ENCODE results near the gene ZNF287.

DNA sequence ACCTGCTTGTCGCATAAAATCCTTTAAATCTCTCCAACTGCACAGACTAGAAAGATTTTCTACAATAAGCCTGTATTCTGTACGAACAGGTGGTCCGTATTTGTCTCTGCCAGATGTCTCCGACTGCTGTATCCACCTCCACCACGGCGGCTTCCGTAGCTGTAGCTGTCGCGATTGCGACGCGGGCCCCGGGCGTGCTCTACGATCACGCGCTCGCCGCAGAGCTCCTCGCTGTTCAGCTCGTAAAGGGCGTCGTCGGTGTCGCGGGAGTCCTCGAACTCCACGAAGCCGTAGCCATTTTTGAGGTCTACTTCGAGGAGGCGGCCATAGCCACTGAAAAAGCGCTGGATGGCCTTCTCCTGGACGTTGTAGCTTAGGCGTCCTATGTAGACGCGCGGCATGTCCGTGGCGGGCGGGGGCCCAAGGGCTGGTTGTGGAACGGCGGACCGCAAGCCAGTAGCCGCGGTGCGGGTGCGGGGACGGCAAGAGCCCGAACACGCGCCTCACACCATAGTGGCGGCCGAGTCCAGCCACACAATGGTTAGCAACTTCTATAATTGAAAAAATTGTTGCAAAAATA, 48.6 kb upstream of the ZNF287 start:
- TF ChIP-seq, protein P1, sequence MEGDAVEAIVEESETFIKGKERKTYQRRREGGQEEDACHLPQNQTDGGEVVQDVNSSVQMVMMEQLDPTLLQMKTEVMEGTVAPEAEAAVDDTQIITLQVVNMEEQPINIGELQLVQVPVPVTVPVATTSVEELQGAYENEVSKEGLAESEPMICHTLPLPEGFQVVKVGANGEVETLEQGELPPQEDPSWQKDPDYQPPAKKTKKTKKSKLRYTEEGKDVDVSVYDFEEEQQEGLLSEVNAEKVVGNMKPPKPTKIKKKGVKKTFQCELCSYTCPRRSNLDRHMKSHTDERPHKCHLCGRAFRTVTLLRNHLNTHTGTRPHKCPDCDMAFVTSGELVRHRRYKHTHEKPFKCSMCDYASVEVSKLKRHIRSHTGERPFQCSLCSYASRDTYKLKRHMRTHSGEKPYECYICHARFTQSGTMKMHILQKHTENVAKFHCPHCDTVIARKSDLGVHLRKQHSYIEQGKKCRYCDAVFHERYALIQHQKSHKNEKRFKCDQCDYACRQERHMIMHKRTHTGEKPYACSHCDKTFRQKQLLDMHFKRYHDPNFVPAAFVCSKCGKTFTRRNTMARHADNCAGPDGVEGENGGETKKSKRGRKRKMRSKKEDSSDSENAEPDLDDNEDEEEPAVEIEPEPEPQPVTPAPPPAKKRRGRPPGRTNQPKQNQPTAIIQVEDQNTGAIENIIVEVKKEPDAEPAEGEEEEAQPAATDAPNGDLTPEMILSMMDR (conservative IDR thresholded peaks at IDR 0.05; ENCODE audit: low read length), result no peak
- TF ChIP-seq EZH2phosphoT487 (IDR thresholded peaks at IDR 0.05; ENCODE audit: borderline replicate concordance, low read depth, low read length), result no peak
